GM19395 (cell line): ENCODE data around the gene OPRL1.

Source experiments
- ATAC-seq: cut with Tn5 transposase; IDR thresholded peaks from one replicate; pipeline ENCODE4 v1.9.1; 2021; ENCODE audit warnings: mild to moderate bottlenecking, moderate library complexity; ENCODE audit not compliant: unreplicated experiment

Gene OPRL1

DNA sequence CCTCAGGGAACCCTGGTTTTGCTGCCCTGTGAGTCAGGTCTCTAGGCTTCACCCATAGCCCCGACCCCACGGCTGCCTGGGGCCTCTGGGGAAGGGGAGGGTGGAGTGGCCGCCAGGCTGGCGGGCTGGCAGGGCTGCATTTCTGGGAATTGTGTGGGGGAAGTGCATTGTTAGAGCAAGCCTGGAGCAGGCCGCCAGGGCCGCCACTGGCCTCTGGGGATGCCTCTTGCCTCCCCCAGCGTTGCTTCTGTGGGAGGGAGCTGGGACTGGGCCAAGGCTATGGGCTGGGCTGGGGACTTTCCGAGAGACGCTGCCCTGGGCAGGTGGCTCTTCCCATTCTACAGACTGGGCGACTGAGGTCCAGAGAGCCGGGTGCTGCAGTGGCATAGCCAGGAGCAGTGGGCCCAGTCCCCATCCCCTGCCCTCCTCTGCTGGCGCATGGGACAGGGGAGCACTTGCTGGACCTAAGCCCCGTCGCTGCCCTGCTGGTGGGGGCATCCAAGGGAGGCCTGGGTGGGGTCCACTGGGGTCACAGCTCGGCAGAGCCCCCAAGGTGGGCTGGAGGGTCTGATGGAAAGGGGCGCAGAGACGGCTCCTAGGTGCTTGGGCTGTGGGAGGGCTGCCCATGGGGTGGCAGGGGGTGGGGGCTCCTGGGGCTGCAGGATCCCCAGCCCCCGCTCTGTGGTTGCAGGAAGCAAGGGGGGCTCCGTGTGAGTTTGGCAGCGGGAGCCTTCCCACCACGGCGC, 23.8 kb upstream of the OPRL1 start:
- no peak for ATAC-seq

GRCh38 chr20:64056639-64056888, 23.3 kb upstream of the OPRL1 start:
- ATAC-seq: no peak

- no peak for ATAC-seq
Observed at GRCh38 chr20:64056889-64057627, 22.8 kb upstream of the OPRL1 start.

- ATAC-seq: no peak
Observed at GRCh38 chr20:64057628-64058498, 22.0 kb upstream of the OPRL1 start.

- no peak for ATAC-seq
Observed at GRCh38 chr20:64058536-64058935, 21.3 kb upstream of the OPRL1 start.

DNA sequence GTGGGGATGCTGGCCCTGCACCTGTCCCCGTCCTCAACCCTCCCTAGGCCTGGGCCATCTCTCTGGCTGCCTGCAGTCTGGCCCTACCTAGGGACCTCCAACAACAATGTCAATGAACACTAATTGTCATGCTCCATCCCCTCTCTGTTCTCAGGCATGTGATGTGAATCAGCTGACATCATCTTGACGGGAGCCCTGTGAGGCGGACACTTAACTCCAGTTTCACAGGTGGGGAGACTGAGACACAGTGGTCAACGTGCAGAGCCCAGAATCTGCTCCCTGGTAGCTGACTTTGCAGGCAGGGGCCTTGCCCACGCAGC, 17.6 kb upstream of the OPRL1 start:
- ATAC-seq: no peak

DNA sequence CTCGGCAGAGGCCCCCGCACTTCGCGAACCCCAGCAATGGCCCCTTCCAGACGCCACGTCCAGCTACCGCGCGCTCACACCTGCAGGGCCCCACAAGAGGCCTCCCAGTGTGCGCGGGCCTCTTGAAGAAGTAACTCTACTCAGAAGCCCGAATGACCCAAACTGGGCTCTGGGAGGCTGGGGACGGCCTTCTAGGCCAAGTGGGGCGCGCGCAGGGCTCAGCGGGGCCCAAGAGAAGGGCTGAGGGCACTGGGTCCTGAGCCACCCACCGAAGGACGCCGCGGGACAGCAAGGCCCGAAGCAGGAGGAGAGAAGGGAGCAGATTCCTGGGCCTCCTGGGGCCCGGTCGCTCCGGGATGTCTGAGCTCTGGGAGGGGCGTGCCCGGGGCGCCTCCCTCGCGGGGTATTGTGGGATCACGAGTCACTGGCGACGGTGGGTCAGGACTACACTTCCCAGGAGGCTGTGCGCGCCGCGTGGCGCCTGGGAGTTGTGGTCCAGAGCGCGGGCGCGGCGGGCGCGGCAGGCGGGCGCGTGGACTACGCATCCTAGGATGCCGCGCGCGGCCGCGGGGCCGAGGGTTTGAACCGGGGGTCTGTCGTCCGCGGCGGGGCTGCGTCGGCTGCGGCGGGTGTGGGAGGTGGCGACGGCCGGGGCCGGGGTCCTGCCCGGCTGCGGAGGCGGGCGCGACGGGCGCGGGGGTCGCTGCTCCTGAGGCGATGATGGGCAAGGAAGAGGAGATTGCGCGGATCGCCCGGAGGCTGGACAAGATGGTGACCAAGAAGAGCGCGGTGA, 17.1 kb upstream of the OPRL1 start, which contains the start of gene TCEA2:
Gene TCEA2, plus strand, starts transcription at position 603 of the 793 bp plus-strand sequence. Its CDS starts 115 bp downstream, at position 718.
- ATAC-seq: peak; percentile 80

DNA sequence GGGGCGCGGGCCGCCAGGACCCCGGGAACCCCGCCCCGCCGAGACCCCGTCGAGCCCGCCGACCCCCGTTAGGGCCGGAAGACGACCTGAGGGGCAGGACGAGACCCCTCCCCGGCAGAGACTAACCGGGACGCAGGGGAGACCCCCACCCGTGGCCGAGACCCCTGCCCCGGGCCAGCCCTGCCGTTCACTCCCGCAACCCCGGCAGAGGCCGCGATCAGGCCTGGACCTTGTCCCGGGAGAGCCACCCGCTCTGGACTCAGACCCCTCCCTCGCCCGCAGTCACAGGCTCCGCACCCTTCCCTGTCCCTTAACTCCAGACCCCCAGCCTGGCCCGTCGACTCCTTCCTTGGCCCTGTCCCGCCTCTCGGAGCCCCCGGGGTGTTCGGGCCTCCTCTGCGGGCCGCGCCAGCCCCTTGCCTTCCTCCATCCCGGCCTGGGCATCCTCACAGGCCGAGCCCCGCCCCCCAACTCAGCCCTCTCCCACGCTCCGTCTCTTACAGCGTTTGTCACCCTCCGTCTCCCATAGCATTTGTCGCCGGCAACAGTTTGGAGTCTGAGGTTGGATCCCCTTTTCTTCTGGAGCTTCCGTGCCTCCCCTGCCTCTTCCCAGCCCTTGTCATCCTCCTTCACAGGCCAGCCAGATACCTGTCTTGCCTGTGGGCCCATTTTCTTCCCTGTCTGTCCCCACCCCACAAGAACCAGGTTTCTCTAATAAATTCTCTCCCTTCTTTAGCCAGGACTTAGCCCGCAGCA, 16.3 kb upstream of the OPRL1 start:
- no peak for ATAC-seq

GRCh38 chr20:64064145-64064698, 15.7 kb upstream of the OPRL1 start:
- ATAC-seq: no peak

DNA sequence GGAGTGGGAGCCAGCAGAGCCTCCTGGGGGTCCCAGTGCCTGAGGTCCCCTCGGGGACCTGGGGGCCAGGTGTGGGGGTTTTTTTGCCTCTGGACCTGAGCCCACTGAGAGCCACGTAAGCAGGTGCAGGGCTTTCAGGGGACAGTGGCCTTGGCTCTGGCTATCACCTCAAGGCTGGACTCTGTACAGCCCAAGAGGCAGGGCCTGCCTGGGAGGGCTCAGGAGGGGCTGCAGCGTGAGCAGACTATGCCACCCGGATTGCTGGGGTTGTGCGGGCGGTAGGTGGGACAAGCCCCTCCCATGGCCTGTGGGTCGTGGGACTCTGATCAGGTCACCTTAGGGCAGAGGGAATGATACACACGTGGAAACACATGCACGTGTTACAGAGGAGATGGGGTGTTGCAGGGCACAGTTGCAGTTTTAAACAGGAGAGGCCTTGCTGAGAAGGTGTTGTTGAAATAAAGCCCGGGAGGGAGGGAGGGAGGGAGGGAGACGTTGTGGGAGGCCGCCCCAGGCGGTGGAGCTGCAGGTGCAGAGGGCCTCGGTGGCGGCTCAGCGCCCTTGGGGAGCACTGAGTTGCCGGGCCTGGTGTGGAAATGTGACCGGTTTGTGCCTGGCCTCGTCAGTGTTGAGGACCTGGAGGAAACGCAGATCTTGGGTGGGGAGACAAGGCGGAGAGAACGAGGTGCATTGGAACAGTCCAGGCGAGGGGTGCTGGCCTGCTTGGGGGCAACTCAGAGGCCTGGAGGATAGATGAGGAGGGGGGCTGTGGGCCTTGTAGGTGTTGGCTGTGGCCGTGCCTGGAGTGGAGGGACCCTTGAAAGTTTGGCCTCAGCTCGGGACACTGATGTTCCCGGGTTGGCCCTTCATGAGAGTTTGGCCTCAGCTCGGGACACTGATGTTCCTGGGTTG, 14.6 kb upstream of the OPRL1 start:
- ATAC-seq: no peak

DNA sequence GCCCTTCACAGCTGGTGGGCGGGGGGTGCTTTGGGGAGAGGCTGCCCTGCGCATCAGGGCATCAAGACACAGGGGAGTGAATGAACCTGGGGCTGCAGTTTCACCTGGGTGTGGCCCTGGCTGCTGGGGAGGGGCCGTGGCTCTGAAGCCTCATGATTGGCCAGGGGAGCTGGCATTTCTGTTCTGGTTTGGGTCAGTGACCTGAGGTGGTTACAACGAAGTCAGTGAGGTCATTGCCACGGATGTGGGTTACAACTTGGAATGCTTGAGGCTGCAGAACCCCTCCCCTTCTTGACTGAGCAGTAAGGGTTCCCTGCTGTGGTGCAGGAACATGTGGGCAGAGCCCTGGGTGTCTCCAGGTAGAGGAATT, 13.9 kb upstream of the OPRL1 start:
- ATAC-seq: no peak

GRCh38 chr20:64067005-64067632, 12.8 kb upstream of the OPRL1 start:
- no peak for ATAC-seq

DNA sequence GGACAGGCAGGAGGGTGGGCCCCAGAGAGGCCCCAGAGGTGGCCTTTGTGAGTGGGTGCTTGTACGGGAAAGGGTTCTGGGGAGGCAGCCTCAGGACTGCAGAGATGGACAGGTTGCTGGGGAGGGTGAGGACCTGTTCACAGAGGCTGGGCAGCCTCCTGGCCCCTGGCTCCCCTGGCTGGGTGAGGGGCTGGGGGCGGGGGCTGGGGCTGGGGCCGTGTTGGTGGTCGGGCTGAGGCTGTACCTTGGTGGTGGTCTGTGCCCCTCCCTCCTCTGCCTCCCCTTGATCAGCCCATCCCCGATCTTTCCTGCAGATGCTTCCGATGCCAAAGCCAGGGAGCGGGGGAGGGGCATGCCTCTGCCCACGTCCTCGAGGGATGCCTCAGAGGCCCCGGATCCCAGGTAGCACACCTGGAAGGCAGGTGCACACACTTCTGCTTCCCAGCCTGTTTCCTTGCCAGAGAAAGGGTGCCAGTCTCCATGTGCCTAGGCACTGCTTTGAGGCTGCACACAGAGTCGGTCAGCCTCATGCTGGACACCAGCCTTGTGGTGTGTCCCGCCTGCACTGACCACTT, 12.1 kb upstream of the OPRL1 start:
- no peak for ATAC-seq

DNA sequence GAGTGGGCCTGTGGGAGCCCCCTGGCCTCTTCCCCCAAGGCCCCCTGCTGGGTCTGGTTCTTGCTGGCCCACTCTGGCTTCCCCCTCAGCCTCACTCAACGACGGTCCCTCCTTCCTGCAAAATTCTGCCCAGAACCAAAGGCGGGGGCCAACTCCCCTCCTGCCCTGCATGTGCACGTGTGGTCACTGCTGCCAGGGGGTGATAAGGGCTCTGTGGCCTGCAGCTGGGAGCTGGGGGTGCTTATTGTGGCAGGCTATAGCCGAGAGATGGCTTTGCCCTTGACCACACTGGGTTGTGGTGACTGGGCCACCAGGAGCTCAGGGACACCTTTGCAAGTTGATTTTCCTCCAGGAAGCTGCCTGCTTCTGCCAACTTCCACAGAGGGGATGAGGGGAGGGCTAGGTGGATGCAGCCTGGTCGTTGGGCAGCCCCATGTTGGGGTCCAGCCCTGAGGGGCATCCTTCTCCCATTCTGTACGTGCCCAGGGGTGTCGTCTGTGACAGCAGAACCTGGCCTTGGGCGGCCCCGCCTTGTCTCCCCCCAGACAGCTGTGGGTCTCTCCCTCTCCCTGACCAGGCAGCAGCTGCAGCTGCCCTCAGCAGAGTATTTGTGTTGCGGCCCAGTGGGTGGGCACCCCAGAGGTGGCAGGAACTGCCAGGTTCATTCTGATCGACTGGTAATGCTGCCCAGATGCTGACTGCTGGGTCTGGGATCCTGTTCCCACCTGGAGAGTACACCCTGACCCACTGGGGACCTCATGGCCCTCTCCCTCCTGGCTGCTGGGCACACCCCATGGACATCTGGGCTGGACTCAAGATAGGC, 11.3 kb upstream of the OPRL1 start:
- ATAC-seq: no peak

GRCh38 chr20:64069209-64069613, 10.7 kb upstream of the OPRL1 start:
- ATAC-seq: no peak

DNA sequence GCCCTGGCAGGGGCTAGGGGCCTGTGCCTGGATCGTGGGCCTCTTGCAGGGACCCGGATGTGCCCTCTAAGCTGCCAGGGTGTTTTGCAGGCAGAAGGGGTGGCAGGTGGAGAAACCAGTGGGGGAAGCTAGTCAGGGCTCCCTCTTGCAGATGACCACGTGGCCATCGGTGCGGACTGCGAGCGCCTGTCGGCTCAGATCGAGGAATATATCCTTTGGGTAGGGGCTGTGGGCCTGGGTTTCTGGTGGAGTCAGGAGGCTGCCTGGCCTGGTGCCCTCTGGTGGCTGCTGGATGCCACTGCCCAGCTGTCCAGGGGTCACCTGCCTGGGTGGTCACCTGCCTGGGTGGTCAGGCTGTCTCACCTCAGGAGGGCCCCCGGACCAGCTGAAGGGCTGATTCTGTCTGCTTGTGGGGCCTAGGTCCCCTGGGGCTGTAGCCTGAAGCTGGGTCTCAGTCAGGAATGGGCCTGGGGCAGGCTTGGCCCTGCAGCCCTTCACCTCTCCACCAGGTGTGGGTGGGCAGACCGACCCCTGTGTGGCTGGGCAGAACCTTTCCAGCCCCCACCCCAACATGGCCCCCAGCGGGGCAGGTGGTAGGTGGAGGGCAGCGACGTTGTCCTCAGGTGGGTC, 10.2 kb upstream of the OPRL1 start:
- ATAC-seq: no peak
